Measurements from ENCODE around the gene RALGAPA2.

DNA sequence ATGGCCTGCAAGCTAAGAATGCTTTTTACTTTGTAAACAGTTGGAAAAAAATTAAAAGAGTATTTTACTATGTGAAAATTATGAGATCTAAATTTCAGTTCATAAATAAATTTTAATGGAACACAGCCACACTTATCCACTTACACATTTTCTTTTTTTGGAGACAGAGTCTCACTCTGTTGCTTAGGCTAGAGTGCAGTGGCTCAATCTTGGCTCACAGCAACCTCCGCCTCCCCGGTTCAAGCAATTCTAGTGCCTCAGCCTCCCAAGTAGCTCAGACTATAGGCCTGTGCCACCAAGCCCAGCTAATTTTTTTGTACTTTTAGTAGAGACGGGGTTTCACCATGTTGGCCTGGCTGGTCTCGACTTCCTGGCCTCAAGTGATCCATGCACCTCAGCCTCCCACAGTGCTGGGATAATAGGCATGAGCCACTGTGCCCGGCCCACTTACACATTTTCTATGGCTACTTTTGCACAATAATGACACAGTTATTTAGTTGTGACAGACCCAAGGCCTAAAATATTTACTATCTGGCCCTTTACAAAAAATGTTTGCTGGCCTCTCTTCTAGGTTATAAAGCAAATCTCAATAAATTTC, 234.9 kb downstream of the RALGAPA2 start:
- TF ChIP-seq FOXP4 (CRISPR knock-in tag; IDR thresholded peaks at IDR 0.05) = no peak
- no peak for TF ChIP-seq ARID4B (CRISPR knock-in tag; IDR thresholded peaks at IDR 0.05; ENCODE audit: borderline replicate concordance)
- TF ChIP-seq, protein P1, sequence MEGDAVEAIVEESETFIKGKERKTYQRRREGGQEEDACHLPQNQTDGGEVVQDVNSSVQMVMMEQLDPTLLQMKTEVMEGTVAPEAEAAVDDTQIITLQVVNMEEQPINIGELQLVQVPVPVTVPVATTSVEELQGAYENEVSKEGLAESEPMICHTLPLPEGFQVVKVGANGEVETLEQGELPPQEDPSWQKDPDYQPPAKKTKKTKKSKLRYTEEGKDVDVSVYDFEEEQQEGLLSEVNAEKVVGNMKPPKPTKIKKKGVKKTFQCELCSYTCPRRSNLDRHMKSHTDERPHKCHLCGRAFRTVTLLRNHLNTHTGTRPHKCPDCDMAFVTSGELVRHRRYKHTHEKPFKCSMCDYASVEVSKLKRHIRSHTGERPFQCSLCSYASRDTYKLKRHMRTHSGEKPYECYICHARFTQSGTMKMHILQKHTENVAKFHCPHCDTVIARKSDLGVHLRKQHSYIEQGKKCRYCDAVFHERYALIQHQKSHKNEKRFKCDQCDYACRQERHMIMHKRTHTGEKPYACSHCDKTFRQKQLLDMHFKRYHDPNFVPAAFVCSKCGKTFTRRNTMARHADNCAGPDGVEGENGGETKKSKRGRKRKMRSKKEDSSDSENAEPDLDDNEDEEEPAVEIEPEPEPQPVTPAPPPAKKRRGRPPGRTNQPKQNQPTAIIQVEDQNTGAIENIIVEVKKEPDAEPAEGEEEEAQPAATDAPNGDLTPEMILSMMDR (IDR thresholded peaks at IDR 0.05) = no peak
- TF ChIP-seq CREM (CRISPR knock-in tag; IDR thresholded peaks at IDR 0.05) = no peak
- no peak for TF ChIP-seq FOXJ3 (CRISPR knock-in tag; IDR thresholded peaks at IDR 0.05; ENCODE audit: borderline replicate concordance)
- no peak for TF ChIP-seq PRDM15 (CRISPR knock-in tag; IDR thresholded peaks at IDR 0.05)
- no peak for TF ChIP-seq CBFB (CRISPR knock-in tag; IDR thresholded peaks at IDR 0.05; ENCODE audit: low read depth)
- TF ChIP-seq MAX (CRISPR knock-in tag; IDR thresholded peaks at IDR 0.05) = no peak
- TF ChIP-seq TCF7 (CRISPR knock-in tag; IDR thresholded peaks at IDR 0.05; ENCODE audit: low read depth) = no peak
